H1 (cell line): ENCODE measurements around the gene TMEM38A. TPM values are rescaled to one million over a fixed set of nuclear protein-coding genes. Genes with fewer than 3 reads are reported as not detected.

ENCODE experiments used
- EP300 ChIP-seq, 2 experiments: IDR thresholded peaks; 1 replicate in 1 of 2; 2 replicates in 1 of 2; pipeline ENCODE4 v1.6.1; 2011 to 2012; ENCODE audit warnings: low read depth in 2 of 2, low read length in 2 of 2, mild to moderate bottlenecking in 2 of 2, borderline replicate concordance in 1 of 2, inconsistent platforms in 1 of 2, moderate library complexity in 1 of 2
- RFX5 ChIP-seq: IDR thresholded peaks from 2 replicates; pipeline ENCODE4 v1.6.1; 2011; ENCODE audit warnings: low read depth, low read length, improper control_type of control experiment, borderline replicate concordance
- SP1 ChIP-seq: IDR thresholded peaks from 2 replicates; pipeline ENCODE4 v1.6.1; 2011; ENCODE audit warnings: low read depth, low read length
- SUZ12 ChIP-seq: fragments of 200-600 bp; sonication (generic); IDR thresholded peaks from 2 replicates; pipeline ENCODE4 v1.6.1; 2012; ENCODE audit warnings: mild to moderate bottlenecking, inconsistent platforms, low read length, moderate library complexity, mixed read lengths
- polyA plus RNA-seq, 7 experiments: library from polyadenylated mRNA; depleted of rRNA in 3 of 7; stranded (reverse) in 5 of 7; unstranded in 2 of 7; fragments of >200 nt in 5 of 7; fragments of 200-250 nt in 2 of 7; gene quantifications; 1 replicate in 5 of 7; 2 replicates in 1 of 7; 4 replicates in 1 of 7; pipeline versions ENCODE4 v1.2.1 to v1.2.3, GENCODE V29; 2011 to 2013; ENCODE audit warnings: missing spikeins in 2 of 7, mixed read lengths in 2 of 7
- total RNA-seq: library from RNA; stranded (reverse); fragmentation: NEBNext Ultra II Directional; extraction: Animal tissue kit (Norgen Biotek cat#: 25700); gene quantifications from 2 replicates; pipeline ENCODE4 v1.2.1, GENCODE V29; 2021
- TF ChIP-seq, protein P1 (sequence below), 3 experiments: IDR thresholded peaks; 1 replicate in 2 of 3; 2 replicates in 1 of 3; pipeline versions ENCODE4 v1.5.1 to v1.6.1; 2011; ENCODE audit warnings: low read length in 3 of 3, mild to moderate bottlenecking in 3 of 3, inconsistent platforms in 2 of 3, low read depth in 1 of 3, moderate library complexity in 1 of 3; ENCODE audit not compliant: insufficient read depth in 1 of 3; ENCODE audit errors: control extremely low read depth in 1 of 3

TMEM38A gene
- total and polyA plus RNA-seq, 2 of the 8 experiments (the other 6 are each of a cell fraction or from before 2014, with no cell fraction given), result 8.9 to 9.2 TPM

DNA sequence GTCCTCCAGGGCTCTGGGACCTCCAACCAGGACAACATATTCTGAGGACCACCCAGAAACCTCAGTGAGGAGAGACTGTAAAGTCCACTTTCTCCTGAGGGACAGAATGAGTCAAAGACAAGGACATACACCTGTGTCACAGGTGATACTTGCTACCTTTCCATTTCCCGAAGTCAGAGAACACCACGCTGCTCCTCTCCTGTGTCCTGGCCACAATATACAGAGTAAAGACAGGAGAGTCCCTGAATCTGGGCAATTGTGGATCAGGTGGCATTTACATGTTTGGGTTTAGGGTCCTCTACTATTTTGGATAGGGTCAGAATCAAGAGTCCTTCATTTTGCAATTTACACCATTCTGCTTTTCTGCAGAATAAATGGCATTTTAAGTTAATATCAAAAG, 37.9 kb upstream of the TMEM38A start (continued):
- TF ChIP-seq, protein P1, sequence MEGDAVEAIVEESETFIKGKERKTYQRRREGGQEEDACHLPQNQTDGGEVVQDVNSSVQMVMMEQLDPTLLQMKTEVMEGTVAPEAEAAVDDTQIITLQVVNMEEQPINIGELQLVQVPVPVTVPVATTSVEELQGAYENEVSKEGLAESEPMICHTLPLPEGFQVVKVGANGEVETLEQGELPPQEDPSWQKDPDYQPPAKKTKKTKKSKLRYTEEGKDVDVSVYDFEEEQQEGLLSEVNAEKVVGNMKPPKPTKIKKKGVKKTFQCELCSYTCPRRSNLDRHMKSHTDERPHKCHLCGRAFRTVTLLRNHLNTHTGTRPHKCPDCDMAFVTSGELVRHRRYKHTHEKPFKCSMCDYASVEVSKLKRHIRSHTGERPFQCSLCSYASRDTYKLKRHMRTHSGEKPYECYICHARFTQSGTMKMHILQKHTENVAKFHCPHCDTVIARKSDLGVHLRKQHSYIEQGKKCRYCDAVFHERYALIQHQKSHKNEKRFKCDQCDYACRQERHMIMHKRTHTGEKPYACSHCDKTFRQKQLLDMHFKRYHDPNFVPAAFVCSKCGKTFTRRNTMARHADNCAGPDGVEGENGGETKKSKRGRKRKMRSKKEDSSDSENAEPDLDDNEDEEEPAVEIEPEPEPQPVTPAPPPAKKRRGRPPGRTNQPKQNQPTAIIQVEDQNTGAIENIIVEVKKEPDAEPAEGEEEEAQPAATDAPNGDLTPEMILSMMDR (IDR thresholded peaks at IDR 0.05; ENCODE audit: control extremely low read depth in 1 of 3, insufficient read depth in 1 of 3, low read depth in 1 of 3, low read length in 3 of 3), result no peak
- TF ChIP-seq RFX5 (no peak), SUZ12 (no peak), SP1 (no peak), EP300 (IDR thresholded peaks at IDR 0.05; ENCODE audit: borderline replicate concordance in 1 of 2, low read depth in 2 of 2, low read length in 2 of 2) (no peak)
